ACHN (cell line): Measurements from ENCODE around the gene MCM5.
"Not testable (repeated sequence)": the region's sequence is repeated elsewhere in the genome, so short reads cannot be mapped to it uniquely, and the experiment has no call there.

Experiments
- DNase-seq: peaks from one replicate; pipeline ENCODE4 v3.0.0-alpha.2; 2015
- in situ Hi-C: cut with HindIII; loops from 2 replicates; pipeline ENCODE4 v1.10.0; 2017; ENCODE audit warnings: low sequenced_read_pairs, low pct_ligation_motif_present, low pct_unique_long_range_greater_than_20kb

Gene MCM5

GRCh38 chr22:35422145-35422544, 22.2 kb downstream of the MCM5 start:
- in situ Hi-C loops, result no loop called here
- DNase-seq, result no peak

DNA sequence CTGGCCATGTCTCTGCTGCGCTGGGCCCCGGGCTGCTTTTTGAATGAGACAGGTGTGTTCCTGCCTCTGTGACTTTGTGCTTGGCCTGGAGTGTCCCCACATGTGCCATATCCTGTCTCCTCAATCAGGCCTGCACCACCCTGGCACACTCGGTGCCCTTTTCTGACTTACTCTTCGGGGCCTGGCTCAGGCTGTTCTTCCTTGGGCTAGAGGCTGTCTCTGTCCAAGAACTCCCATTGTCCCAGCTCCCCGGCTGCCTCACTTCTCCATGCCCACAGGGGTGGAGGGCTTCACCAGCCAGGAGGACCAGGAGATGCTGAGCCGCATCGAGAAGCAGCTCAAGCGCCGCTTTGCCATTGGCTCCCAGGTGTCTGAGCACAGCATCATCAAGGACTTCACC, 23.0 kb downstream of the MCM5 start:
- no peak for DNase-seq
- in situ Hi-C loops, result no loop called here

DNA sequence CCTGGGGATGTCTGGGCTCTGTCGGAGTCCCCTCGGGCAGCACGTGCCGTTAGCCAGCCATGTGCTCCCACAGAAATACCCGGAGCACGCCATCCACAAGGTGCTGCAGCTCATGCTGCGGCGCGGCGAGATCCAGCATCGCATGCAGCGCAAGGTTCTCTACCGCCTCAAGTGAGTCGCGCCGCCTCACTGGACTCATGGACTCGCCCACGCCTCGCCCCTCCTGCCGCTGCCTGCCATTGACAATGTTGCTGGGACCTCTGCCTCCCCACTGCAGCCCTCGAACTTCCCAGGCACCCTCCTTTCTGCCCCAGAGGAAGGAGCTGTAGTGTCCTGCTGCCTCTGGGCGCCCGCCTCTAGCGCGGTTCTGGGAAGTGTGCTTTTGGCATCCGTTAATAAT, 24.1 kb downstream of the MCM5 start:
- DNase-seq, result no peak
- in situ Hi-C loops, result no loop called here

GRCh38 chr22:35424761-35425160, 24.8 kb downstream of the MCM5 start:
- in situ Hi-C loops, result no loop called here
- no peak for DNase-seq

DNA sequence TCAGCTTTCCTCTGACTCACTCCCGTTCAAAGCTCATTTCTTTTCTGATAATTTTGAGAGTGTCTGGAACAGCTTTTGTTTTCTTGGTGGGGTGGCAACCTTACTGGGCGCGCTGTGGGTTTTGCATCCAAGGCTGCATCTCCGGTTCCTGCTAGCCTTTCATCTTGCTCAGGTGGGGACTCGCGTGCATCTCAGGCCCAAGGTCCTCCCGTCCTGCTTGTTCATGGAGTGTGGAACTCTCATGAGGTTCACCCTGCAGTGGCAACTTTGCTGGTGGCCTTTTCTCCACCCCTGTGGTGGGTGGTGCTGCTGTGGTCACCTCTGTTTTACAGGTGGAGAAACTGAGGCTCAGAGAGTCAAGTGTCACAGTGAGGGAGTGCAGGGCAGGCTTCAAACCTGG, 25.6 kb downstream of the MCM5 start:
- in situ Hi-C loops, result no loop called here
- DNase-seq, result no peak

GRCh38 chr22:35425971-35426800, 26.2 kb downstream of the MCM5 start:
- in situ Hi-C loops, result no loop called here
- DNase-seq, result peak; percentile 54

- no peak for DNase-seq
- in situ Hi-C loops, result no loop called here
Observed at GRCh38 chr22:35426801-35427140, 26.8 kb downstream of the MCM5 start.

DNA sequence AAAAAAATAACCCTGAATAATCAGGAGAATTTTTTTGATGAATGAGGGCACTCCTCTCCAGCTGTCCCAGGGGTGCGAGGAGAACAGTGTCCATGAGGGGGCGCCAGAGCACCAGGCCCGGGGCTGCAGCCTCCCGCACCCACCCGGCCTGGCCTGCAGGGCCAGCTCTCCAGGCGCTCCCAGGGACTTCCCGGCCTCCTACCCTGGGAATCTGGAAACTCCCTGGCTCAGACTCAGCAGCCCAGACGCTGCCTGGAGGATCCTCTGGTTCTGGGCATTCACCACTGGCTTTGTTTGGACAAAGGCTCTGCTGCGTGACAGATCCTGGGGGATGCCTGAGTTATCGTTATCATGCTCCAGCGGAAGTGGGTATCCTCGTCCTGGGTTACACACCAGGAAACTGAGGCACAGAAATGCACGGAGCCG, 31.0 kb downstream of the MCM5 start:
- in situ Hi-C loops, result loop anchor here (10.0 kb wide), 1 partner anchor 154 kb away; no protein-coding TSS in a partner anchor
- peak; percentile 84 for DNase-seq

GRCh38 chr22:35431483-35432227, 31.7 kb downstream of the MCM5 start:
- in situ Hi-C loops, result loop anchor here (10.0 kb wide), 1 partner anchor 153 kb away; no protein-coding TSS in a partner anchor
- no peak for DNase-seq

DNA sequence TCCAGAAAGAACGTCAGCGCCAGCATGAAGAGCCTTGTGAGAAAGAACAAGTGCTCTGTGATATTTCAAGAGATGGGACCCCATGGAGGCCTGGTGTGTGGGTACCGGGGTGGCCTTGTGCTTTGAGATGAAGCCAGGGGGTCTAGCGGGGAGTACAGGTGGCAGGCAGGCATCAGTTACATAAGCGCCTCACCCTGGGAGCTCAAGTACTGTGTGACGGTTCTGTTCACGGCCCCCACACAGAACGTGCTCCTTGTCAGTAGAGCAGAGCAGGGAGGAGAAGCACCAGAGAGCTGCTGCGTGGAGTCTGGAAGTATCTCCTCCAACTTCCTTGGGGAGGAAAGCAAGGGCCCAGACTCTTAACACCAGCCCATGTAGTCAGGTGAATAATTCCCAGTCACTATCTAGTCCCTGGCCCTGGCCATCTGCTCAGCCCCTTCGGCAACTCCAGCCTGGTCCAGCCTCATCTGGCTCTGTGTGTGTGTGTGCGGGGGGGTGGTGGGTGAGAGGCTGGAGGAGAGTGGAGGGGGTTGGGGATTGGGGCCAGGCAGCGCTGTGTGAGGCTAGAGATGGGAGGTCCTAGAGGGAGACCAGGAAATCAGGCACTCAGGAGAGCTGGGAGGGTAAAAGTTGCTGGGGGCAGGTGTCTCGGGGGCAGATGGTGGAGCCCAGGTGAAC, 32.4 kb downstream of the MCM5 start:
- no peak for DNase-seq
- in situ Hi-C loops, result loop anchor here (10.0 kb wide), 1 partner anchor 152 kb away; no protein-coding TSS in a partner anchor

DNA sequence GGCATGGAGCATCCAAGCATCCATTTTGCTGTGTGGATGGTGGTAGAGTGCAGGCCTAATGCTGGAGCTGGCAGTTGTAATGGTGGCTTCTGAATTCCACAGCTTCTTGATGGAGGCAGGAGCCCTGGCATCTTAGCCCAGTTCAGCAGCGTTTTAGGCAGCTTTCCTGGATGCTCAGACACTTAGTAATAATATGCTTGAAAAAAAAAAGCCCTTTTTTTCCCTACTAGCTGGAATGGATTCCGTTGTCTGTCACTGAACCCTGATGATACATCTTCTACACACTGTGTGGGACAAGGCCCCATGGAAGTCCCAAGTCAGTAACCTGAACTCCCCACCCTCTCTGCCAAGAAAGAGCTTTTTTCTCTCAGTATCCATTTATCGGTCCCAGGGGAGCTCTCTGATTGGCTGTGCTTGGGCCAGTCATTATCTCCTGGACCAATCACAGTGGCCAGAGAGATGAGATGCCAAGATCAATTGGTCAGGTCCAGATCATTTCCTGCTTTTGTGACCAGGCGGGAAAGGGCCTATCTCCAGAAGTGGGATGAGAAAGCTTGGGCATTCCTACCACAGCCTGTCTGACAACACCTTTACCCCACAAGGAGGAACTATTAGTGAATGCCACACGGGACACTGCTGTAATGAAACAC, 34.2 kb downstream of the MCM5 start:
- DNase-seq, result no peak
- in situ Hi-C loops, result loop anchor here (10.0 kb wide), 1 partner anchor 151 kb away; no protein-coding TSS in a partner anchor

- no peak for DNase-seq
- in situ Hi-C loops, result loop anchor here (10.0 kb wide), 1 partner anchor 150 kb away; no protein-coding TSS in a partner anchor
Observed at GRCh38 chr22:35435201-35435740, 35.3 kb downstream of the MCM5 start.

GRCh38 chr22:35436421-35436820, 36.5 kb downstream of the MCM5 start:
- no peak for DNase-seq
- in situ Hi-C loops, result loop anchor here (10.0 kb wide), 1 partner anchor 148 kb away; no protein-coding TSS in a partner anchor

- in situ Hi-C loops, result loop anchor here (10.0 kb wide), 1 partner anchor 148 kb away; no protein-coding TSS in a partner anchor
- DNase-seq, result peak; percentile 7
Observed at GRCh38 chr22:35437049-35437448, 37.1 kb downstream of the MCM5 start.

GRCh38 chr22:35438673-35439364, 38.9 kb downstream of the MCM5 start:
- in situ Hi-C loops, result loop anchor here (10.0 kb wide), 1 partner anchor 146 kb away; no protein-coding TSS in a partner anchor
- not testable (repeated sequence) for DNase-seq

GRCh38 chr22:35439365-35439717, 39.4 kb downstream of the MCM5 start:
- no peak for DNase-seq
- in situ Hi-C loops, result loop anchor here (10.0 kb wide), 1 partner anchor 145 kb away; no protein-coding TSS in a partner anchor

DNA sequence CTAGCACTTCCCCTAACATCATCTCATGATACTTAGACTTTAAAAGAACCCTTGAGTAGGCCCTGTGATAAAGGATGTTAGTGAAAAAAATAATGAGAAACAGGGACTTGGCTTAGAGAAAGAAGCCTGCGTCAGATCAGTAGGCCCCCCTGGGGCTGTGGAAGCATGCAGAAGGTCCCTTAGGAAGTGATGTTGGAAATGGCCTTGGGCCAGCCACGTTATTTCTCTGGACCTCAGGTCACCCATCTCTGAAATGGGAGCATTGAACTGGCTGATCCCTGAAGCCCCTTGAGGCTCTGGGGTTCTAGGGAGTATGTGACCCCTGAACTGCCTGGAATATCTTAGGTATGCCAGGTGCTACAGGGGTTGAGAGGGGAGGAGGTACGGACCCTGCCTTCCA, 40.2 kb downstream of the MCM5 start:
- in situ Hi-C loops, result no loop called here
- no peak for DNase-seq
